Heart right ventricle (tissue), 16 donors: ENCODE results near the gene ILK. TPM values are rescaled to one million over a fixed set of nuclear protein-coding genes. Genes with fewer than 3 reads are reported as not detected.

Experiments used
- ATAC-seq, 8 donors: fragments of 200-7000 bp; cut with Tn5 transposase; one replicate each; pipeline ENCODE4 v1.9.1; 2020; ENCODE audit warnings: mild to moderate bottlenecking in 8 of 8, moderate library complexity in 8 of 8, moderate number of reproducible peaks in 1 of 8
- DNase-seq, 2 donors: peaks; one replicate each; pipeline ENCODE4 v3.0.0-alpha.2; 2020
- H3K27ac ChIP-seq, 10 donors: fragments of 200-600 bp; sonication (generic) in 2 of 10; one replicate each; pipeline versions ENCODE4 v1.5.0 to v1.8.0; 2020 to 2022; ENCODE audit warnings: mild to moderate bottlenecking in 3 of 10
- H3K27me3 ChIP-seq, 7 donors: fragments of 200-600 bp; one replicate each; pipeline ENCODE4 v1.8.0; 2021 to 2022; ENCODE audit warnings: mild to moderate bottlenecking in 2 of 7
- H3K36me3 ChIP-seq, 9 donors: fragments of 200-600 bp; sonication (generic) in 1 of 9; one replicate each; pipeline versions ENCODE4 v1.5.0 to v1.8.0; 2020 to 2022; ENCODE audit warnings: mild to moderate bottlenecking in 2 of 9
- H3K4me1 ChIP-seq, 9 donors: fragments of 200-600 bp; sonication (generic) in 1 of 9; one replicate each; pipeline versions ENCODE4 v1.5.0 to v1.8.0; 2020 to 2022; ENCODE audit warnings: mild to moderate bottlenecking in 4 of 9
- H3K4me3 ChIP-seq, 10 donors: fragments of 200-600 bp; sonication (generic) in 2 of 10; one replicate each; pipeline versions ENCODE4 v1.5.0 to v1.8.0; 2020 to 2022; ENCODE audit warnings: mild to moderate bottlenecking in 7 of 10, moderate library complexity in 2 of 10
- H3K9me3 ChIP-seq, 11 donors: fragments of 200-600 bp in 10 of 11; sonication (generic) in 2 of 11; one replicate each; pipeline versions ENCODE4 v1.5.0 to v1.8.0; 2013 to 2022; ENCODE audit warnings: mild to moderate bottlenecking in 2 of 11, control low read depth in 1 of 11, moderate library complexity in 1 of 11
- WGBS, 2 donors: extraction: QIAGEN DNeasy Blood & Tissue Kit; methylation state at CpG; one replicate each; pipeline ENCODE4 v1.1.7; 2013; ENCODE audit warnings: inconsistent platforms in 1 of 2; 5-methylcytosine and 5-hydroxymethylcytosine counted together
- intact Hi-C, 10 donors: fragments of 100-400 bp; cut with DNase I; formaldehyde crosslinking; loops; one replicate each; pipeline versions ENCODE4 v1.11.1 to v1.14.2; 2022
- polyA plus RNA-seq, 2 donors: library from polyadenylated mRNA; stranded (reverse); fragments of 200-250 nt; gene quantifications; one replicate each; pipeline ENCODE4 v1.2.3, GENCODE V29; 2013
- total RNA-seq, 10 donors: library from RNA; stranded (reverse); fragmentation: NEBNext Ultra II Directional in 3 of 10; extraction: Animal tissue kit (Norgen Biotek cat#: 25700) in 3 of 10; gene quantifications; one replicate each; pipeline versions ENCODE4 v1.2.1 to v1.2.4, GENCODE V29; 2021 to 2023
- TF ChIP-seq, protein P1 (sequence below), 9 donors: fragments of 200-600 bp; sonication (generic) in 2 of 9; IDR thresholded peaks; one replicate each; pipeline versions ENCODE4 v1.5.0 to v1.8.0; 2021 to 2022; ENCODE audit warnings: antibody characterized with exemption in 9 of 9, mild to moderate bottlenecking in 5 of 9, moderate library complexity in 1 of 9
- donor health status: Arrhythmogenic right ventricular cardiomyopathy.
- donor health status: ischemic (EF 13 %, LVEDD 7.1; RV severe dilation, severe dysfunction).
- donor health status: healthy with polysubstance abuse.
- donor health status: DM: no; HTN: yes; CAD: no.
- donor health status: DM: no; HTN: no; CAD: no.
- donor health status: ischemic (EF 25% LVEDD 6.9; RV normal size, moderate dysfunction).
- donor health status: ischemic (EF 25% LVEDD 5.7; RV mildly dilated, moderate dysfunction).
- donor health status: healthy.
- donor health status: DM: yes; HTN: yes; CAD: no.
- donor health status: Ischemic cardiomyopathy.
- donor health status: ischemic (EF 35%, LVEDD 5.7; RV mildly dilated, moderate dysfunction).
- donor health status: nonischemic (EF 11% LVEDD 7.7; RV severe dilation, severe dysfunction).
- donor health status: DM: yes; HTN: yes; CAD: no.
- donor health status: PGD.
- donor health status: ischemic (EF 29% LVEDD 5.4; RV normal size, mild dysfunction).
- donor health status: nonischemic (EF 23%, LVEDD 6.1; RV moderate dilation, normal function).

Gene ILK
- total and polyA plus RNA-seq, 12 donors: 150 to 247 (median 214) TPM

DNA sequence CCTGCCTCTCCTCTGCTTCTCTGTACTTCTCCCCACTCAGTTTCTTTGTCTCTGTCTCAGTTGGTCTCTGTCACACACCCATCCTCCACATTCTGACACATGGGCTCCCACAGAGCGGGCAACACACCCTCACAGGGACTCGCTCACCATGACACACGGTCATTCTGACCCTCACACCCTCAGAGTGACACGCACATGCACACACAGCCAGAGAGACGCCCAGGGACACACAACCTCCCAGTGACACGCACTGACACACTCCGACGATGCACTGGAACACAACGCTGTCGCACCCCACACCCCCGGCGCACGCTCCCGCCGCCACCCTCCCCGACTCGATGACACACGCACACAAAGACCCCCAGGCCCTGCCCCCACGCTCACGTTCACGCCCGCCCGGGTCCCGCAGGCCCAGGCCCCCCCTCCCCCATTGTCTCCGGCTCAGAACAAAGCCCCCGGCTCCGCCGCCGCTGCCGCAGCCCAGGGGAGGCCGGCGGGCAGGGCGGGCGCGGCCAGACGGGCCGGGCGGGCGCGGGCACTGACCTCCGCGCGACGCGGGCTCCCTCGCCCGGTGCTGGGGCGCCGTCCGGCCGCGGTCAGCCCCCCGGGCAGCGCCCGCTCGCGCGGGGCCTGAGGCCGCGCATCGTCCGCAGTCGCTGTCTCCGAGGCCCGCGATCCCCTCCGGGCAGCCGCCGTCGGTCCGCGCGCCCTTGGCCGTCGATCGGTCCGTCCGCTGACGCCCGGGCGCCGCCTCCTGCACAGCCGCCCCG lies 51.6 kb downstream of the ILK start:
- H3K27ac ChIP-seq: peak overlapping the region; percentile 33 to 91 (median 81)
- intact Hi-C loops: no loop called here
- DNase-seq: peak; percentile 41 to 45
- ATAC-seq: peak; percentile 35 to 72 (median 54)
- H3K27me3 ChIP-seq: peaks cover 0 to 26% (median 0%) of the 10 kb centered on the region in 7 donors
- WGBS, 2 donors: 1 to 3% methylated on average over 60 to 84 of the region's 84 CpGs
- H3K36me3 ChIP-seq: no peaks in the 10 kb centered on the region
- TF ChIP-seq, protein P1, sequence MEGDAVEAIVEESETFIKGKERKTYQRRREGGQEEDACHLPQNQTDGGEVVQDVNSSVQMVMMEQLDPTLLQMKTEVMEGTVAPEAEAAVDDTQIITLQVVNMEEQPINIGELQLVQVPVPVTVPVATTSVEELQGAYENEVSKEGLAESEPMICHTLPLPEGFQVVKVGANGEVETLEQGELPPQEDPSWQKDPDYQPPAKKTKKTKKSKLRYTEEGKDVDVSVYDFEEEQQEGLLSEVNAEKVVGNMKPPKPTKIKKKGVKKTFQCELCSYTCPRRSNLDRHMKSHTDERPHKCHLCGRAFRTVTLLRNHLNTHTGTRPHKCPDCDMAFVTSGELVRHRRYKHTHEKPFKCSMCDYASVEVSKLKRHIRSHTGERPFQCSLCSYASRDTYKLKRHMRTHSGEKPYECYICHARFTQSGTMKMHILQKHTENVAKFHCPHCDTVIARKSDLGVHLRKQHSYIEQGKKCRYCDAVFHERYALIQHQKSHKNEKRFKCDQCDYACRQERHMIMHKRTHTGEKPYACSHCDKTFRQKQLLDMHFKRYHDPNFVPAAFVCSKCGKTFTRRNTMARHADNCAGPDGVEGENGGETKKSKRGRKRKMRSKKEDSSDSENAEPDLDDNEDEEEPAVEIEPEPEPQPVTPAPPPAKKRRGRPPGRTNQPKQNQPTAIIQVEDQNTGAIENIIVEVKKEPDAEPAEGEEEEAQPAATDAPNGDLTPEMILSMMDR (IDR thresholded peaks at IDR 0.05): no peak
- peaks cover 8 to 64% (median 21%) of the 10 kb centered on the region in 9 donors for H3K4me1 ChIP-seq
- no peaks in the 10 kb centered on the region for H3K9me3 ChIP-seq
- H3K4me3 ChIP-seq: peak overlapping the region in 9 of 10 donors; percentile 40 to 61 (median 57)

DNA sequence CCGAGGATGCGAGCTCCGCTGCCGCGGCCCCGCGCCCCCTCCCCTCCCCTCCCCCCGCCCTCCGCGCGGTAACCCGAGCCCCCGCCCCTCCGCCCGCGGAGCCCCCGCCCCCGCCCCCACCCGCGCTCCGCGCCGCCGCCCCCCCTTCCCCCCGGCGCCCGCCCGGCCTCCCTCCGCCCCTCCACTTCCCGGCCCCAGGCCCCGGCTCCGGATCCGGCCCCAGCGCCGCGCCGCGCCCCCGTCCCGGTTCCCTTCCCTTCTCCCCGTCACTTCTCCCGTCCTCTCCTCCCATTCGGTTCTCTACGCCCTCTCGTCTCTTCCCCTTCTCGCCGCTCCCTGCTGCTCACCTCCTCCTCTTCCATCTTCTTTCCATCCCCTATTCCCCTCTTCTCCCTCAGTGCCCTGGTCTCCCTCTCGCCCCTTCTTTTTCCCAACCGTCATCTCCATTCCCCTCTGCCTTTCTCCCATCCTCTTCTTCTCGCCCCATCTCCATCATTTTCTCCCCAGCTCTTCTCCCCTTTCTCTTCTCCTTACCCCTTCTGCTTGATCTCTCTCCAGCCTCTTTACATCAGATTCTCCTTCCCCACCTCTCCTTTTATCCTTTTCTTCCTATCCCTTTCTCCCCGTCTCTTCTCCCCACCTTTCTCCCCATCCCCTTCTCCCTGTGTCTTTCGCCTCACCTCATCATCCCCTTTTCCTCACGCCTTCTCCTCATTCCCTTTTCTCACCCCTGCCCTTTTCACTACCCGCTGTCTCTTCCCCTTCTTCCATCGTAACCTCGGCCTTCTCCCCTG lies 52.4 kb downstream of the ILK start, which contains the start of gene DCHS1:
TSS of gene DCHS1 (minus strand) at position 20 of the 794 bp plus-strand sequence. CDS start 14,196 bp downstream, outside the sequence.
- ATAC-seq (peak in 7 of 8 donors; percentile 54 to 73 (median 67)), DNase-seq (peak; percentile 54 to 60)
- H3K27ac ChIP-seq: peak within 1 kb of the TSS; percentile 57 to 91 (median 81)
- H3K4me3 ChIP-seq: peak within 1 kb of the TSS; percentile 19 to 61 (median 54)
- no peaks in the 10 kb centered on the region for H3K9me3 ChIP-seq
- TF ChIP-seq, protein P1 (IDR thresholded peaks at IDR 0.05): no peak
- intact Hi-C loops: no loop called here
- whole genome bisulfite sequencing, 2 donors: 10 to 28% methylated on average over 14 to 39 of the region's 56 CpGs
- H3K36me3 ChIP-seq: no peaks in the 10 kb centered on the region
- H3K27me3 ChIP-seq: peaks cover 0 to 27% (median 0%) of the 10 kb centered on the region in 7 donors
- H3K4me1 ChIP-seq: peaks cover 8 to 59% (median 21%) of the 10 kb centered on the region in 9 donors

DNA sequence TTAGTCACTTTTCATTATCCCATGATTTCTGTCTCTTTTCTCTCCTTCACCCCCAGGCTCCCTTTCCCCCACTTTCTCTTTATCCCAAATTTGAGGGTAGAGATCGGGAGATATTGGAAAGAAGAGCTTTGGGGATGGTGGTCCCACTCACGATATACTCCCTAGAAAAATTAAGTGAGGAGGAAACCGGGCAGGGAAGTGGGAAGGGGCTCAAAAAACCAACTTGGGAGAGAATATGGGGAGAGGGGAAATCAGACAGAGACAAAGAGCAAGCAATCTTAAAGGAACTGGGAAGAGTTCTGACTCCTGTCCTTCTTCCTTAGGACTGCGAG lies 53.0 kb downstream of the ILK start:
- Histone ChIP-seq H3K36me3 (no peaks in the 10 kb centered on the region), H3K27me3 (peaks cover 0 to 27% (median 0%) of the 10 kb centered on the region in 7 donors), H3K9me3 (no peaks in the 10 kb centered on the region), H3K27ac (peak overlapping the region in 6 of 10 donors; percentile 78 to 91 (median 86)), H3K4me3 (peak overlapping the region in 8 of 10 donors; percentile 43 to 61 (median 58)), H3K4me1 (peaks cover 8 to 55% (median 21%) of the 10 kb centered on the region in 9 donors)
- WGBS, 2 donors: 67 to 76% methylated on average over 4 of the region's 4 CpGs
- no peak for ATAC-seq
- intact Hi-C loops: no loop called here
- TF ChIP-seq, protein P1 (IDR thresholded peaks at IDR 0.05): no peak
- no peak for DNase-seq

DNA sequence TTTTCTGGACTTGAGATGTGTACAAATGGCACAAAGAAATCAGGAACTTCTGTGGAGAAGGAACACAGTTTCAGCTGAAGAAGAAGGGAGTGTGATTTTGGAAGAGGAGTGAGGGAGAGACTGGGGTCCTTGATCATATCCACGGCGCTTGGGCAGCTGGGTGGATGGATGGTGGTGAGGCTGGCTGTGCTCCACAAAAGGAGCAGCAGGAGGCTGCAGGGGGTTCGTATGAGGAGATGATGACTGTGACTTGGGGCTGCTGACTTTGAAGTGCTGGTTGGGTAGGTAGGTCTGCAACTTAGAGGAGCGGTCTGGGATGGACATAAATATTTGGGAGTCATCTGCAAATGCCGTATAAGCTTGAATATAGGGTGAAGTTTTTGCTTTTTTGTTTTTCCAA lies 53.4 kb downstream of the ILK start:
- Histone ChIP-seq H3K4me3 (peak overlapping the region in 2 of 10 donors; percentile 1 to 58), H3K9me3 (no peaks in the 10 kb centered on the region), H3K27ac (peak overlapping the region in 4 of 10 donors; percentile 85 to 91 (median 88)), H3K4me1 (peaks cover 8 to 51% (median 18%) of the 10 kb centered on the region in 9 donors), H3K36me3 (no peaks in the 10 kb centered on the region), H3K27me3 (peaks cover 0 to 27% (median 0%) of the 10 kb centered on the region in 7 donors)
- ATAC-seq (no peak), DNase-seq (no peak)
- intact Hi-C loops: no loop called here
- TF ChIP-seq, protein P1 (IDR thresholded peaks at IDR 0.05): no peak
- 80 to 89% methylated on average over 5 of the region's 5 CpGs for WGBS, 2 donors
